ENCODE data around the gene KIF18A. TPM values are rescaled to one million over a fixed set of nuclear protein-coding genes. Genes with fewer than 3 reads are reported as not detected.

KIF18A gene
- total and polyA plus RNA-seq, 9 of the 15 experiments (the other 6 are each of a cell fraction or from before 2014, with no cell fraction given) = 15.1 to 36.1 (median 24.3) TPM

DNA sequence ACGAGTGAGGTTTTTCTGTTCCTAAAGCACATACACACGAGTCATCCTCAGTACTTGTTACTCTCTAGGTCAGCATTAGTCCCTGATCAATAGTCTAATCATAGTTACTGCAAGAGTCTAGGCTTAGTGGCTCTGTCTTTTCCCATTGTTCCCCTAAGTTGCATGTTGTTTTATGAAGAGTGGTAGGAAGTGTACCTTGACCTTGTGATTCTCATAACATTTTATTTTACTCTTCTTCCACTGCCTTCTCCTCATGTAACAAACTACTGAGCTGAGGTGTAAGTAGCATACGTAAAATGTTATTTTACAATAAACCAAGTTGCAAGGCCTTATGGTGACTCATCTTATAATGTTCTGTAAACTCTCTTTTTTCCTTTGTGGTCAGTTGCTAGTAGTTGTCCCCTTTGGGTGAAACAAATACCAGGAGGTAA is 15.2 kb upstream of the KIF18A start (continued):
- TF ChIP-seq, protein P1, sequence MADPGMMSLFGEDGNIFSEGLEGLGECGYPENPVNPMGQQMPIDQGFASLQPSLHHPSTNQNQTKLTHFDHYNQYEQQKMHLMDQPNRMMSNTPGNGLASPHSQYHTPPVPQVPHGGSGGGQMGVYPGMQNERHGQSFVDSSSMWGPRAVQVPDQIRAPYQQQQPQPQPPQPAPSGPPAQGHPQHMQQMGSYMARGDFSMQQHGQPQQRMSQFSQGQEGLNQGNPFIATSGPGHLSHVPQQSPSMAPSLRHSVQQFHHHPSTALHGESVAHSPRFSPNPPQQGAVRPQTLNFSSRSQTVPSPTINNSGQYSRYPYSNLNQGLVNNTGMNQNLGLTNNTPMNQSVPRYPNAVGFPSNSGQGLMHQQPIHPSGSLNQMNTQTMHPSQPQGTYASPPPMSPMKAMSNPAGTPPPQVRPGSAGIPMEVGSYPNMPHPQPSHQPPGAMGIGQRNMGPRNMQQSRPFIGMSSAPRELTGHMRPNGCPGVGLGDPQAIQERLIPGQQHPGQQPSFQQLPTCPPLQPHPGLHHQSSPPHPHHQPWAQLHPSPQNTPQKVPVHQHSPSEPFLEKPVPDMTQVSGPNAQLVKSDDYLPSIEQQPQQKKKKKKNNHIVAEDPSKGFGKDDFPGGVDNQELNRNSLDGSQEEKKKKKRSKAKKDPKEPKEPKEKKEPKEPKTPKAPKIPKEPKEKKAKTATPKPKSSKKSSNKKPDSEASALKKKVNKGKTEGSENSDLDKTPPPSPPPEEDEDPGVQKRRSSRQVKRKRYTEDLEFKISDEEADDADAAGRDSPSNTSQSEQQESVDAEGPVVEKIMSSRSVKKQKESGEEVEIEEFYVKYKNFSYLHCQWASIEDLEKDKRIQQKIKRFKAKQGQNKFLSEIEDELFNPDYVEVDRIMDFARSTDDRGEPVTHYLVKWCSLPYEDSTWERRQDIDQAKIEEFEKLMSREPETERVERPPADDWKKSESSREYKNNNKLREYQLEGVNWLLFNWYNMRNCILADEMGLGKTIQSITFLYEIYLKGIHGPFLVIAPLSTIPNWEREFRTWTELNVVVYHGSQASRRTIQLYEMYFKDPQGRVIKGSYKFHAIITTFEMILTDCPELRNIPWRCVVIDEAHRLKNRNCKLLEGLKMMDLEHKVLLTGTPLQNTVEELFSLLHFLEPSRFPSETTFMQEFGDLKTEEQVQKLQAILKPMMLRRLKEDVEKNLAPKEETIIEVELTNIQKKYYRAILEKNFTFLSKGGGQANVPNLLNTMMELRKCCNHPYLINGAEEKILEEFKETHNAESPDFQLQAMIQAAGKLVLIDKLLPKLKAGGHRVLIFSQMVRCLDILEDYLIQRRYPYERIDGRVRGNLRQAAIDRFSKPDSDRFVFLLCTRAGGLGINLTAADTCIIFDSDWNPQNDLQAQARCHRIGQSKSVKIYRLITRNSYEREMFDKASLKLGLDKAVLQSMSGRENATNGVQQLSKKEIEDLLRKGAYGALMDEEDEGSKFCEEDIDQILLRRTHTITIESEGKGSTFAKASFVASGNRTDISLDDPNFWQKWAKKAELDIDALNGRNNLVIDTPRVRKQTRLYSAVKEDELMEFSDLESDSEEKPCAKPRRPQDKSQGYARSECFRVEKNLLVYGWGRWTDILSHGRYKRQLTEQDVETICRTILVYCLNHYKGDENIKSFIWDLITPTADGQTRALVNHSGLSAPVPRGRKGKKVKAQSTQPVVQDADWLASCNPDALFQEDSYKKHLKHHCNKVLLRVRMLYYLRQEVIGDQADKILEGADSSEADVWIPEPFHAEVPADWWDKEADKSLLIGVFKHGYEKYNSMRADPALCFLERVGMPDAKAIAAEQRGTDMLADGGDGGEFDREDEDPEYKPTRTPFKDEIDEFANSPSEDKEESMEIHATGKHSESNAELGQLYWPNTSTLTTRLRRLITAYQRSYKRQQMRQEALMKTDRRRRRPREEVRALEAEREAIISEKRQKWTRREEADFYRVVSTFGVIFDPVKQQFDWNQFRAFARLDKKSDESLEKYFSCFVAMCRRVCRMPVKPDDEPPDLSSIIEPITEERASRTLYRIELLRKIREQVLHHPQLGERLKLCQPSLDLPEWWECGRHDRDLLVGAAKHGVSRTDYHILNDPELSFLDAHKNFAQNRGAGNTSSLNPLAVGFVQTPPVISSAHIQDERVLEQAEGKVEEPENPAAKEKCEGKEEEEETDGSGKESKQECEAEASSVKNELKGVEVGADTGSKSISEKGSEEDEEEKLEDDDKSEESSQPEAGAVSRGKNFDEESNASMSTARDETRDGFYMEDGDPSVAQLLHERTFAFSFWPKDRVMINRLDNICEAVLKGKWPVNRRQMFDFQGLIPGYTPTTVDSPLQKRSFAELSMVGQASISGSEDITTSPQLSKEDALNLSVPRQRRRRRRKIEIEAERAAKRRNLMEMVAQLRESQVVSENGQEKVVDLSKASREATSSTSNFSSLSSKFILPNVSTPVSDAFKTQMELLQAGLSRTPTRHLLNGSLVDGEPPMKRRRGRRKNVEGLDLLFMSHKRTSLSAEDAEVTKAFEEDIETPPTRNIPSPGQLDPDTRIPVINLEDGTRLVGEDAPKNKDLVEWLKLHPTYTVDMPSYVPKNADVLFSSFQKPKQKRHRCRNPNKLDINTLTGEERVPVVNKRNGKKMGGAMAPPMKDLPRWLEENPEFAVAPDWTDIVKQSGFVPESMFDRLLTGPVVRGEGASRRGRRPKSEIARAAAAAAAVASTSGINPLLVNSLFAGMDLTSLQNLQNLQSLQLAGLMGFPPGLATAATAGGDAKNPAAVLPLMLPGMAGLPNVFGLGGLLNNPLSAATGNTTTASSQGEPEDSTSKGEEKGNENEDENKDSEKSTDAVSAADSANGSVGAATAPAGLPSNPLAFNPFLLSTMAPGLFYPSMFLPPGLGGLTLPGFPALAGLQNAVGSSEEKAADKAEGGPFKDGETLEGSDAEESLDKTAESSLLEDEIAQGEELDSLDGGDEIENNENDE (IDR thresholded peaks at IDR 0.05; ENCODE audit: low read depth, low read length) = no peak

All from K562 (cell line).